HG03103 (cell line): Measurements from ENCODE around the gene TCERG1L.

Source experiments
- ATAC-seq: cut with Tn5 transposase; IDR thresholded peaks from one replicate; pipeline ENCODE4 v1.9.1; 2021; ENCODE audit warnings: low read depth; ENCODE audit not compliant: unreplicated experiment

TCERG1L gene

DNA sequence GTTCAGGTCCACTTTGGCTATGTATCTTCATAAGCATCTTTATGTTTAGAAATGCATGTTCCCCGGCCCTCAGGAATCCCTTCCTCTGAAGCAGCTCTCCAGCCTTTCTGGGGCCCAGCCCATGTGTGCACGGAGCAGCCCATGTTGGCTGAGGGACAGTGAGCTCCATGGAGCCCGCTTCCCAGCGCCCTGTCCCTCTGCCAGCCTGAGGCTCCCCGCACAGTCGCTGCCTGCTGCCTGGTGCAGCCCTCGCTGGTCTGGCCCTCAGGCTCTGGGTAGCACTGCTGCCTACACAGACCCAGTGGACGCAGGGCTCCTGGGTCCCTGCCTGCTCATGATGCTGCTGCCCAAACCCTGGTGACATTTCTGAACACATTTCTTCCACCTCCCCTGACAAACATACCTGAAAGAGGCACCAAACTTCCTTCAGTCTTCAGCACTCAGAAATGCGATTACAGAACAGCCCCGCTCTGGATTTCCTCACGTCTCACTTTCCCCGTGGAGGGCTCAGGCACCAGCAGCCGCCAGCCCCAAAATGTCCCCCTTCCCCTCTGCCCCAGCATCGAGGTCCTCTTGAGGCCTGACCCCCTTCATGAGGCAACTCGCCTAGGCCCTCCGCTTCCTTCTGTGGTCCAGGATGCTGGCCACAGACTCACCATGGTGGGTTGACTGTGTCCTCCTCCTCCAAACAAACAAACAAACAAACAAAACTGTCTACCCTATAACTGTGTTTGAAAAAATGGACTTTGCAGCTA, 5.0 kb upstream of the TCERG1L start:
- no peak for ATAC-seq

DNA sequence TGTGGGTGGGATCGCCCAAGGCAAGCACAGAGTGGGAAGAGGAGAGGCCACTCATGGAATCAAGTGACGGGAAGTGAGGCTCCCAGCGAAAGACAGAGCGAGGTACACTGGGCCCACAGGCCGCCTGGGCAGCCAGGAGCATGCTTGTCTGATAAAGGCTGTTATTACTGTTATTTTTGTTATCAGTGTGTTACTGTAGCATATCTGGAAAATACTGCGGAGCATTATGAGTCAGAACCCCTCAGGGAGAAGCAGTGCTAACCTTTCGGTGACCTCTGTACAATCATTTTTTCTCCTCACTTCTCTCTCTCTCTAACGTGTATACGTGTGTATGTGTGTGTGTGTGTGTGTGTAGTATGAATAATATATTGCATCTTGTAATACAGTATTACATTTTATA, 3.8 kb upstream of the TCERG1L start:
- no peak for ATAC-seq

DNA sequence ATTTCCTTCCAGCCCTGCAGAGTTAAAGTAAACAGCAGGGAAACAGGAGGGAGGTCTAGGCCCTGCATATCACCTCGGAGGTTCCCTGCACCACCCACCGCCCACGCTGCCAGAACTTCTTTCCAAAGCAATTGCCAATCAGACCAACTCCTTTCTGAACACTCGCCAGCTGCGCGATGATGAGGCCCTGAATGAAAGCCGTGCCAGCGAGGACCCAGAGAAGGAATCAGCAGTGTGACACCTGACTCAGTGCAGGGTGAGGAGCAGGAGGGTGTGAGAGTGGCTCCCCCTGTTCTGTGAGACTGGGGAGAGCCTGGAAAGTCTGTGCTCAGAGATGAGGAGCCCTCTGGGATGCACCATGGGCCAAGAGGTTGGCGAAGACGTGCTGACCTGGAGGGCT, 3.3 kb upstream of the TCERG1L start:
- no peak for ATAC-seq

DNA sequence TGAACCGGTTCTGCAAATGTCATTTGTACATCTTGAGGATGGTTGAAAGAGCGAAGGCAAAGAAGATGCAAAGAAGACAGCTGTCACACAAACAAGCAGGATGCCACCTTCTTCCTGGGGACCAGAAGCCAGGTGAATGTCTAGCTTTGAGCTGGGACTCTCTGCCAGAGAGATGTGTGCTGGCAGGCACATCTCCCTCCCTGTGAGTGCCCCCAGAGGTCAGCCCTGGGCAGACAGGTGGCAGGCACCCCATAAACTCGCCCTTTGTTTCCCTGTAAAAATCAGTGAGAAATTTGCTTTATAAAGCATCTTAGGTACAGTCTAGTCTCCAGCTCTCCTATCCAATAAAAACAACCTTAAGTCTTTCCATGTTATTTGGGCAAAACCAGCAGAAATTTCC, 2.6 kb upstream of the TCERG1L start:
- ATAC-seq, result no peak

DNA sequence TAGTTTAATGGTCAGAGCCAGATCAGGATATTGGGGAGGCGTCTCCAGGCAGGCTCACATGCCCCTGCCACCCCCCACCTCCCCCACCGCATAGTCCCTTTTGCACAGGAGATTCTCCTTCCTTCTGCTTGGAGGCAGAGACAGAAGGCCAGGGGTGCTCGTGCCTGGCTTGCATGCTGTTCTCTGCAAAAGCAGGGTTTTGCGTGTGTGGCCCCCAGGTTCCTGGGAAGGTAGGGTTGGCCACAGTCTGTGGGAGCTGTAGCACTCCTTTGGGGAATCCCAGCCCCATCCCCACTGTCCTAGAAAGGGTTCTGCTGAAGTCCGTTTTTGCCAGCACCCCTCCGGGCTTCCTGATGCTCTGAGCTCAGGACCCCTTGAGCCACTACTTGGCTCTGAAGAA, 1.9 kb upstream of the TCERG1L start:
- ATAC-seq, result no peak

DNA sequence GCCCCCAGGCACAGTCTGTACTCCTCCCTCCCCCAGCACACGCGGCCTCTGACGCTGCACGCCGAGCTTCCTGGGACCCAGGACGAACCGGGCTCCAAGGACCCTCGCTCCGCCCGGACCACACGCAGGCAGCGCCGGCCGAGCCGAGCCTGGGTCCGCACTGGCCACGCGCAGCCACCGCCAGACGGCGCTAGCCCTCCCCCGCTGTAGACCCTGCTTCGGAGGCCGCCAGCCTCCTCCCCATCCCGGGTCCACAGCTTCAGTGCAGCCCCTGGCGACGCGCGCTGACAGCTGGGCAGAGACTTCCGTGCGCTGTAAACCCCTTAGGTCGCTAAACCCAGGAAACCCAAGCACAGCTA, 936 bp upstream of the TCERG1L start:
- ATAC-seq, result no peak

DNA sequence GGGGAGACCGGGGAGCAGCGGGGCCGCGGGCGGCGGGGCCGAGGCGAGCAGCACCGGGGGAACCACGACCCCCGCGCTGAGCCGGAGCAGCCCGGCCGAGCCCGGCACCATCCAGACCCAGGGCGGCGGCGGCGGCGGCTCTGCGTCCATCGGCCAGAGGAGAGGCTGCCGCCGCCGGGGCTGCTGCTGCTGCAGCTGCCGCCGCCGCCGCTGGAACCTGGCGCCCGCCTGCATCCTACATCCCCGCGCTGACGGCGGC, 190 bp downstream of the TCERG1L start:
- ATAC-seq, result no peak

DNA sequence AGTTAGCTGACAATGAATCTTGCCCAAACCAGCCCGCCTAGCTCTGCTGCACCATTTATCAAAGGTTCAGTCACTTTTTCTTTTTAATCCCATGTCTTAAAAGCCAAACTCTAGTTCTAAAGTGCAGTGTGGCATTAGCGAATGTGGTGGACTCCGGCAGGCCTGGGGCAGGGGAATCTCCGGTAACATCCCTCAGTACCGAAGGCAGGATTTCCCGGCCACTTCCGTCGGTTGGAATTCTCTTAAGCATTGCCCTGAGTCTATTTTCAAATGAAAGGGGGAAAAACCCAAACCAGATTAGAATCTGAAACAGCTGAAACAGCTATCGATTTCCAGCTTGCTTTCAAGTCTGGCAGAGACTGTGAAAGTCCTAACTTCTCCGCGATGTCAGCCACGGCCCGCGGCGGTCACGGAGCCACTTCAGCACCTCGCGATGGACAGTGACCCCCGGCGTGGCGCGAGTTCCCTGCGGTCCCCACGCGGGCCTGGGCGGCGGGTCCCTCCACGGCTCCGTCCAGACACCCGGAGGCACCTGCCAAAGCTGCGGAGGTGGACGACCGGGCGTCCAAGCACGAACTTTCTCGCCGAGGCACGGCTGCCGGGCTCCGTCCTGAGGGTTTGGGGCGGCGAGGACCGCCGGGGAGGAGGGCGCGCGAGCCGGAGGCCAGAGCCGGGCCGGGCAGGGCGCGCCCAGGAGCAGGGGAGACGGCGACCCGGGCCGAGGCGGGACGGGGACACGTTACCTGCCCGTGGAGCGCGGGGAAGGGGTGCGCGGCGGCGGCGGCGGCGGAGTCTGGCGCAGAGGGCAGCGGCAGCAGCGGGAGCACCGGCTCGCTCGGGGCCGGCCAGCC, 745 bp downstream of the TCERG1L start:
- no peak for ATAC-seq

DNA sequence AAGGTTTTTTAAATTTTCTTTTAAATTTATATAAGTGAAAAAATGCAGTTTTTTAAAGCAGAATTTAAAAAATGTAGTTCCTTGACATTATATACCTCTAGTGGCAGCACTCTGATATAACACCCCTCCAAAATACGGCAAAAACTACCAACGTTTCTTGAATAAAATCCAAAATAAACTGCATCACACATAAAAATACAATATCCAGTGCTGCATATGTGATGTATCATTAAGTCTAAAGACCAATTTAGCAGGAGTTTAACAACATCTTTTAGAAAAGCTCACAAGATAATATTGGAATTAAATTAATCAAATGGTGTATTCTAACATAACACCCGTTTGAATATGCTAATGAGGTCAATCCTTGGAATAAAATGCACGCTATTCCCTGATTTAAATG, 1.4 kb downstream of the TCERG1L start:
- ATAC-seq, result no peak

DNA sequence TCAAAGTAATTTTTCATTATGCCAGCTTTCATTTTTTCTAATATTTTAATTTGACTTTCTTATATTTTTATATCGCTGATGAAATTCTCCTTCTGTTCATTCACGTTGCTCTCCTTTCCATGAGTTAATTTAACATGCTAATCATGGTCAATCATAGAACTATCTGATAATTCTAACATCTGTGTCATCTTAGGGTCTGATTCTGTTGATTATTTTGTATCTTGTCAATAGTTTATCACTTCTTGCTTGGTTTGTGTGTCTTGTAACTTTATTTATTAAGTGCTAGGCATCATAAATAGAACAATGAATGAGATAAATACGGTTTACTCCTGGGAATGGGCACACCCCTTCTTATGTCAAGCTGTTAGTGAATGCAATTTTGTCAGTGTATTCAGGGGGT, 11.0 kb downstream of the TCERG1L start:
- ATAC-seq, result no peak

DNA sequence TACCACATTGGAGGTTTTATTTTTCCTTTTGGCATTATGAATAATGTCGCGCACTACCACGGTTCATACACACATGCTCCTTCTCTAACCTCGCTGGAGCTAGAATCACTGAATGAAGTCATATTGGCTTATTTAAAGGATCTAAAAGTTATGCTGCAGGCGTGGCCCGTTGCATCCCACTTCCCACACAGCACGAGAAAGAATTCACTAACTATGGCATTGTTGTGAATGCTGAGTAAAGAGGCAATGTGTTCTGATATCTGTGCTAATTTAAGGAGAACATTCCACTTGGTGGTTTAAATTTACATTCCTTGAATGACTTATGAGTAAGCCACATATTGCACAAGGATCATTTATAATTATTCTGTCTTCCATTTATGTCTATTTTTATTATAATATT, 20.7 kb downstream of the TCERG1L start:
- no peak for ATAC-seq

DNA sequence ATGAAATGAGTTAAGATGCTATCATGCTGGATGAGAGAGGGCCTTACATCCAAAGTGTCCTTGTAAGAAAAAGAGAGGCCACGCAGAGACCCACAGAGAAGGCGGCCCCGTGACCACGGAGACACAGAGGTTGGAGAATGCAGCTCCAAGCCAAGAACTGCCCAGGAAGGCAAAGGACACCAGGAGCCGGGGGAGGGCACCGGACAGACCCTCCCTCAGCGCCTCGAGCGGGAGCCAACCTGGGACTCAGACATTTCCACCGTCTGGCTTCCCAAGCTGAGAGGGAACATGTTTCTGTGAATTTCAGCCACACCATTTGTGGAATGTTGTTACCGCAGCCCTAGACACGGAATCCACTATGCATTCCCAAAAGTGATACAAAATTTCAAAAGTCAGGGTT, 22.9 kb downstream of the TCERG1L start:
- ATAC-seq, result no peak

DNA sequence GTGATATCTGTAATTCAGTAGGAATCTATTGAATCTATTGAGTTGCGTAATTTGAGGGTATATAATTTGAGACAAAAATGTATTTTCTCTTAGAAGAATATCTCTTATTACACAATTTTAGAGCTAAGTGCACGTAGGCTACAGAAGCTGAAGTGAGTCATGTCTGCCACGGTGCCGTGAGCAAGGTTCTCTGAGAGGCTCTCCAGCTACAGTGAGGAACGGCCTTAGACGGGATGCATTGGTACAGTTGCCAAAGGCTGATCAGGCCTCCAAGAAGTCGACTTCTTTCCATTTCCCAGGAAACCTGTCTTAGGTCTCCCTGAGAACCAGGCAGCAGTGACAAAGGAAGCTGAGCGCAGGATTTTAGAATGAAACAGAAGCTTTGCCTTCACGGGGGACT, 28.6 kb downstream of the TCERG1L start:
- no peak for ATAC-seq

DNA sequence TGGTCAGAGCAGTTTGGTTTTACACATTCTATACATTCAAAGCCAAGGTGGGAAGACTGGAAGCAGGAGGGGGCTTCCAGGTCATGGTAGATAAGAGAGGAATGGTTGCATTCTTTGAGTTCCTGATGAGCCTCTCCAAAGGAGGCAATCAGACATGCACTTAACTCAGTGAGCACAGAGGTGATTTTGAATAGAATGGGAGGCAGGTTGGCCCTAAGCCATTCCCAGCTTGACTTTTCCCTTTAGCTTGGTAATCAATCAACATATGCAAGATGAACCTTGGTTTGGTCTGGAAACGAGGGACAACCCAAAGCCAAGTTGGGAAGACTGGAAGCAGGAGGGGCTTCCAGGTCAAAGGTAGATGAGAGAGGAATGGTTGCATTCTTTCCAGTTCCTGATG, 31.4 kb downstream of the TCERG1L start:
- ATAC-seq, result no peak

DNA sequence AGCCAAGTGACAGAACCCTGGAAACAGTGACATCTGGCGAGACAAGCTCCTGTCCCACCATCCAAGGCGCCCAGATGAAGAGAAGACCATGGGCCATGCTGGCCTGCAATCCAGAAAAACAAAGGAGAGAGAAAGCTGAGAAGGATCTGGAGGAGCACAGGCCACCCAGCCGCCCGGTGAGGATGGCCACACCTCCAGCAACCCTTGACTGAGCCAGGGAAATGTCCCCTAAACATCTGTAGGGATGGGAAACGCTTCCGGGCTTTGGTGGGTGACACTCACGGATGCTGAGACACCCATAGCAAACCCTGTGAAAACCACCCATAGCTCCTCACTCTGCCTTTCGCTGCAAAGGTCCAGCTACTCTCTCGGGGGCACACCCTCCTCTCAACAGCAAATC, 32.0 kb downstream of the TCERG1L start:
- ATAC-seq, result no peak

DNA sequence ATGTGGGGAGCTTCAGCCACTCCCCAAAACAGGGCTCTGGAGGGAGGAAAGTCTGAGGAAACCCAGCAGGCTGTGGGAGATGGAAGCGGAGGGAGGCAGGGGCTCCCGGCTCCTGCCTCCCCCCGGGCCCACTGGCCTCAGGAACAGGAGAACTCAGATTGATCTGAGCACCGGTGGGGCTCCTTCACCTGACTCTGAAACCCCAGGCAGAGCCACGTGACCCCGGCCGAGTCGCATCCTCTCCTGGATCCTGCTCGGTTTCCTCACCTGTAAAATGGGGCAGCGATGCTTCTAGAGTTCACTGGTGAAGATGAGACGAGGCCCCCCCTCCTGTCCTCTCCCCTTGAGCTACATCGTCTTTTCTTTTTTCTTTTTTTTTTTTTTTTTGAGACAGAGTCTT, 33.6 kb downstream of the TCERG1L start:
- ATAC-seq, result no peak

DNA sequence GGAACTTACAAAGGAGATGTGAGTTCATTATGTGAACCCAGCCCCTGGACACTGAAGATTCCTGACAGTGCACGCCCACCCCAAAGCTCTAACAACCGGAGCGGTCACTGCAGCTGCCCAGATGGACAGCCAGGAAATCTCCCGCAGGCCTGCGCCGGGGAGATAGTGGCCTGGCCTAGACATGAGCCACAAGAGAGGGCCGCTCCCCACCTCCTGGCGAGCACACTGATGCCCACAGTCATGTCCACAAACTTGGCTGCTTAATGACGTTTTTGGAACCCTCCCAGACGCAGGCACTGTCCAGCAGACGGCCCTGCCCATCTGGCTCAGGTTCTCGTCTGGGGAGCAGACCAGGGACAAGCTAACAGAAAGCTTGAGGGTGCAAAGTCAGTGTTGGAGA, 34.2 kb downstream of the TCERG1L start:
- no peak for ATAC-seq

DNA sequence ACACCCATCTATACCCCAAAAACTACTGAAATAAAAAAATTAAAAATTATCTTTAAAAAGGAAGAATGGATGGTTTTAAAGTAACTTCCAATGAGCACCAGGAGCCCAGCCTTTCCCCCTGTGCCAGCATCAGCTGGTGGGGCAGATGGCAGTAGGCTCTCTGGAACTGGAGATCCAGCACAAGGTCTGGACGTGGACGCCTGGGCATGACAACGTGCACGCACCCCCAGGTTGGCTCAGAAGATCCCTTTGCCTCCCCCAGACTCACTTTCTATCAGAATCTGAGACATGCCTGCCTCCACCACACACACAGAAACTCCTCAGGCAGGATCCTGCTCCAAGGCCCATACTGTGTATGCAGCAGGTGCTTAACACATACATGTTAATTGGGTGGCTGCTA, 35.8 kb downstream of the TCERG1L start:
- no peak for ATAC-seq

DNA sequence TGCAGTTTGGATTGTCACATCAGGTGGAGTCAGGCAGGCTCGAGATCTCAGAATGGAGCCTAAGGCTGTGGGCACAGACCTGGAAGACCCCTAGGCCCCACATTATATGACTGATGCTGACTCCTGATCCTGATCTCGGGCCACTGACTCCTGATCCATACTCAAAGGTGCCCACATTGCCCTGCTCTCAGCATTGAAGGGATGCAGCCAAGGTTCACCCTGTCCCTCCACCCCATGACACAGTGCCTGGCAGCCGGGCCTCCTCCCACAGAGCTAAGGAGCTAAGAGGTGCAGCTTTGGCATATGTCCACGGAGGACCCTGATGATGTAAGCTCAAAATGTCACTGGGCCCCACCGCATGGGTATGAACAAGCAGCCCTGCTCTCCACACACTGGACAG, 36.6 kb downstream of the TCERG1L start:
- ATAC-seq, result no peak

DNA sequence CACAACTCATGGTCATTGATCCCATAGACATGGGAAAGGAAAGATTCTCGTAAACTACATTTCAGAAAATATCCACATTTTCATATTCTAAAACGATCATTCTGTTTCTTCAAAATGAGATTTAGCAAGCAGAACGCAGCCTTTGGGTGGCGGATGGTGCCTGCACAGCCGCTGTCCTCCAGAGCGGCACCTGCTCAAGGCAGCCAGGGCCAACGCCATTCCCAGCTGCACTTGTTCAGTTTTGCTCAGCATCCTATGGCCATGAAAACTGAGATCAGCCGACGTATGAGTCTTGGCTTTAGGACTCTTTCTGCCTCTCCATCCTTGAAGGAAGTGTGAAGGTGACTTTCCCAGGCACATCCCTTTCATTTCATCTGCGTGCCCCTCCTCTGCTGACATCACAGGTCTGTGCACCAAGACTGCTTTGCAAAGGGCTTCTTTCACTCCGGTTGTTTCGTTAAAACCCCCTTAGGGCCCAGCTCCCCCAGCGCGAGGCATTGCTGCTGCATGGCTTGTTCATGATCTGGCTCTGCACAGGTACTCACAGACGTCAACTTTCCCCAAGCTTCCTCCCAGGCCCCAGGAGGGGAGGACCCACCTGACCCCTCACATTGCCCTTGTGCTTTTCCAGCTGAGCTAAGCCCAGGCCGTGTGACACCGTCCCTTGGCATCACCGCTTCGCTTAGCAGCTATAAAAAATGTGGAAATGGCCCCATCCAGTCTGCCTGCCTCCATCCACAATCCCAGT, 37.2 kb downstream of the TCERG1L start:
- ATAC-seq, result no peak

DNA sequence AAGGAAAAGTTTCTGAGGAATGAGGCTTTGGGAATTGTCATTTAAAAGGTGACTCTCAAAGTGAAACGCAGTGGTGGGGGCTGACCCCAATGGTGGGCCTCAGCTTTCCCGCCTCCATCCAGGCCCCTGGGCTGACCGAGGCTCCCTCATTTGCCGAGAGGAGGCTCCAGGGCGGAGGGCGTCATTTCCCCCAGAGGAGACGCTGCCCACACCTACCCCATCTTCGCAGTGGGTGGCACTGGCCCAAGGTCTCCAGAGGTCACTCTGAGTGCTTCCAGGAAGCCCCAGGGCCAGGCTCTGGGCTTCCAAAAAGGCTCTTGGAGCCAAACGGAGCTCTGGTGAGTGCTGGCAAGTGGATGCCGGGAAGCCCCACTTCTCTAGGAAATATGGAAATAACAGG, 38.0 kb downstream of the TCERG1L start:
- ATAC-seq, result no peak

DNA sequence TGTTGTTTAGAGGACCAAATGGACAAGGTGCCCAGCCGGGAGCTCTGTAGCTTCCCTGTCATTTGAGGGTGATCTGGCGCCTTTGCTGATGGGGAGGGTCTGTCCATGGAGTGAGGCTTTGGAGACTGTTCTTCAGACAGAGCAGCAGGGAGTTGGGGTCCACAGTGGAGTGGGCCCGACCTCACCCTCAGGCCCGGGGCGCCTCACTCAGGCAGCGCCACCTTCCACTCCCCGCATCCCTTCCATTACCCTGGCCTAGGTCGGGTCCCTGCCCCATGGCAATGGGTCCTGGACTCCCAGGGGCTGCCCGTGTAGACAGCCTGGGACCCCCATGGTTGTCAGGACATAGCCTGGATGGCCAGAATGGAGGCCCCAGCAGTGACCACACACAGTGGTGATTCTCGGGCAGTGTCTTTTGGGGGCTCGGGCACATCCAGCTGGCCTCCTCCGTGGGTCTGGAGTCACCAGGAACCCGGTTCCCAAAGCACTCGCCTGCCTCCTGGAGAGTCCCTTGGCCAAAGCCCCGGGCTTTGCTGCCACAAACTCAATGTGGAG, 38.5 kb downstream of the TCERG1L start:
- no peak for ATAC-seq
